Measurements from ENCODE around the gene PAWR. TPM values are rescaled to one million over a fixed set of nuclear protein-coding genes. Genes with fewer than 3 reads are reported as not detected.

PAWR gene
- total RNA-seq, 1 experiment from 2014 or later, result 106 TPM

DNA sequence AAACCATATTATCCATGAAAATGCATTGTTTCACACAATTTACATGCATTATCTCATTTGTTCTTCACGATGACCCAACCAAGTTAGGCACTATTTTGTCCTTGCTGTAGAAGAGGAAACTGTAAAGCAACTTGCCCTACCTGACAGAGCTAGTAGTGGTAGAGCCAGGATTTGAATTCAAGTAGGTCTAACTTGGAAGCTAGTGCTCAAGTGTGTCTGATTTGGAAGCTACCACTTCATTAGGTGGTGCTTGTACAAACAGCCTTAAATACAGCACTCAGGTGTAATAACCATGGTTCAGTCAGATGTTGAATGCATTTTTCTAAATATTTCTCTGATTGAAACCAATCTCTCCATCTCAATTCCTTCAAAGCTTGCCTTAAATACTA, 123.6 kb downstream of the PAWR start:
- no peak overlapping the region for H3K27ac ChIP-seq (ENCODE audit: low read depth, low read length)
- H4K20me1 ChIP-seq (ENCODE audit: insufficient read depth), result no peaks in the 10 kb centered on the region
- no TSS peak for BruUV-seq (replicated peaks)
- no peaks in the 10 kb centered on the region for H3K79me2 ChIP-seq (ENCODE audit: insufficient read depth, low read length)
- no peak overlapping the region for H3K4me3 ChIP-seq (replicated peaks in 1 of 2; ENCODE audit: low read depth in 1 of 2, low read length in 2 of 2)
- TF ChIP-seq CEBPB (IDR thresholded peaks at IDR 0.05; ENCODE audit: low read depth) (no peak), SIN3A (IDR thresholded peaks at IDR 0.05; ENCODE audit: low read depth) (no peak), POLR2AphosphoS5 (IDR thresholded peaks at IDR 0.05; ENCODE audit: low read depth, low read length) (no peak), CBX3 (IDR thresholded peaks at IDR 0.05; ENCODE audit: low read depth) (no peak), FOSL1 (IDR thresholded peaks at IDR 0.05; ENCODE audit: low read depth) (no peak), EGR1 (IDR thresholded peaks at IDR 0.05; ENCODE audit: low read depth) (no peak), ATF3 (IDR thresholded peaks at IDR 0.05) (no peak), CTCF (IDR thresholded peaks at IDR 0.05 in 2 of 3, conservative IDR thresholded peaks at IDR 0.05 in 1 of 3; ENCODE audit: borderline replicate concordance in 1 of 3, insufficient read depth in 1 of 3, low read depth in 2 of 3, low read length in 2 of 3) (no peak), SRF (IDR thresholded peaks at IDR 0.05; ENCODE audit: low read depth) (no peak), ZFX (IDR thresholded peaks at IDR 0.05) (no peak), EZH2 (IDR thresholded peaks at IDR 0.05) (no peak), EZH2phosphoT487 (IDR thresholded peaks at IDR 0.05; ENCODE audit: borderline replicate concordance) (no peak), ZNF274 (IDR thresholded peaks at IDR 0.05; ENCODE audit: low read depth, low read length) (no peak), POLR2A (IDR thresholded peaks at IDR 0.05; ENCODE audit: borderline replicate concordance, extremely low read depth, insufficient read depth, insufficient read length) (no peak), TCF7L2 (IDR thresholded peaks at IDR 0.05; ENCODE audit: borderline replicate concordance, extremely low read depth, insufficient read depth, insufficient read length) (no peak), ELF1 (IDR thresholded peaks at IDR 0.05; ENCODE audit: borderline replicate concordance, low read depth) (no peak)
- TF ChIP-seq, protein P1, sequence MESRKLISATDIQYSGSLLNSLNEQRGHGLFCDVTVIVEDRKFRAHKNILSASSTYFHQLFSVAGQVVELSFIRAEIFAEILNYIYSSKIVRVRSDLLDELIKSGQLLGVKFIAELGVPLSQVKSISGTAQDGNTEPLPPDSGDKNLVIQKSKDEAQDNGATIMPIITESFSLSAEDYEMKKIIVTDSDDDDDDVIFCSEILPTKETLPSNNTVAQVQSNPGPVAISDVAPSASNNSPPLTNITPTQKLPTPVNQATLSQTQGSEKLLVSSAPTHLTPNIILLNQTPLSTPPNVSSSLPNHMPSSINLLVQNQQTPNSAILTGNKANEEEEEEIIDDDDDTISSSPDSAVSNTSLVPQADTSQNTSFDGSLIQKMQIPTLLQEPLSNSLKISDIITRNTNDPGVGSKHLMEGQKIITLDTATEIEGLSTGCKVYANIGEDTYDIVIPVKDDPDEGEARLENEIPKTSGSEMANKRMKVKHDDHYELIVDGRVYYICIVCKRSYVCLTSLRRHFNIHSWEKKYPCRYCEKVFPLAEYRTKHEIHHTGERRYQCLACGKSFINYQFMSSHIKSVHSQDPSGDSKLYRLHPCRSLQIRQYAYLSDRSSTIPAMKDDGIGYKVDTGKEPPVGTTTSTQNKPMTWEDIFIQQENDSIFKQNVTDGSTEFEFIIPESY (IDR thresholded peaks at IDR 0.05; ENCODE audit: extremely low read depth, insufficient replicate concordance, low read length), result no peak
- intact Hi-C loops (cut with micrococcal nuclease), result no loop called here
- H3K27me3 ChIP-seq (ENCODE audit: insufficient read depth, low read length), result no peaks in the 10 kb centered on the region
- H3K4me1 ChIP-seq (ENCODE audit: control insufficient read depth in 1 of 2, insufficient read depth in 2 of 2, low read length in 2 of 2), result no peaks in the 10 kb centered on the region
- no peak overlapping the region for H3K9ac ChIP-seq (ENCODE audit: low read length)
- ATAC-seq (no peak), DNase-seq (ENCODE audit: low read depth, low spot score) (no peak)
- H3K9me3 ChIP-seq (ENCODE audit: control insufficient read depth in 1 of 2, insufficient read depth in 1 of 2, low read depth in 1 of 2, low read length in 2 of 2), result no peaks in the 10 kb centered on the region
- ChIA-PET POLR2A (no interaction called here), RAD21 (ENCODE audit: low non-redundant PET in 1 of 2, low total read pairs in 2 of 2, uncharacterized antibody in 2 of 2, unreplicated experiment in 2 of 2) (no interaction called here), CTCF (no interaction called here)
- H2AFZ ChIP-seq (ENCODE audit: low read depth, low read length, poor library complexity, severe bottlenecking), result no peak overlapping the region
- no peaks in the 10 kb centered on the region for H3K9me2 ChIP-seq (ENCODE audit: insufficient read depth)
- no peaks in the 10 kb centered on the region for H3K36me3 ChIP-seq (ENCODE audit: control insufficient read depth in 1 of 2, insufficient read depth in 2 of 2, low read length in 2 of 2)
- no peak overlapping the region for H3K4me2 ChIP-seq (ENCODE audit: low read length)
